Amniotic stem cell (primary cell): Measurements from ENCODE around the gene APOC1.

Experiments used
- DNase-seq: peaks from one replicate; lab custom pipeline; 2025; lab: John Stamatoyannopoulos, UW

The APOC1 gene

GRCh38 chr19:44955505-44956439 lies 41.4 kb downstream of the APOC1 start:
- DNase-seq: no peak

DNA sequence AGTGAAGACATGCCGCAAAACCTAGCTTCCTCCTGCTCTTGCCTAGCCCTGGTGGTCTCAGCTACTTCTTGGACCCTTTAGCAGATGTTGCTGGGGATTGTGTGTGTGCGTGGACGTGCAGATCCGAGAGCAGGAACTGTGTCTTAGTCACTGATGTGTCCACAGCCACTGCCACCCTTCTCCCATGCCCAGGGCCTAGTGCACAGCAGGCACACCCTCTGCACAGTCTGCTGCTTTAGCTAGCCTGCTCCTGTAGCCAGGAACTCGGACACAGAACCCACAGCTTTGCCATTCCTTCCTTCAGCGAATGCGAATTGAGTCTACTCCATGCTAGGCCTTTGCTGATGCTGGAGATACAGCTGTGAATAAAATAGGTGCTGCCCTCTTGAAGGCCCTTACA lies 43.1 kb downstream of the APOC1 start:
- DNase-seq: no peak

DNA sequence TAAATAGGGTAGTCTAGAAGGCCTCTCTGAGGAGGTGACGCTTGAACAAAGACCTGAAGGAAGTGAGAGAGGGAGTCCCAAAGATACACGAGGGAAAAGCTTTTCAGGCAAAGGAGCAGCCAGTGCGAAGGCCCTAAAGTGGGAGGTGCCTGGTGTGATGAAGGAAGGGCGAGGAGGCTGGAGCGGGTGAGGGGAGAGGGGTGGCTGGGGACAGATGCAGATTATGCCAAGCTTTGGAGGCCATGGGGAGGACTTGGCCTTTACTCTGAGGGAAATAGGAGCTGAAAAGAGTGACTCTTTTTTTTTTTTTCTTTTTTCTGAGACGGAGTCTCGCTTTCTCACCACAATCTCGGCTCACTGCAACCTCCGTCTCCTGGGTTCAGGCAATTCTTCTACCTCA lies 43.7 kb downstream of the APOC1 start:
- DNase-seq: no peak

- DNase-seq: no peak
Observed at GRCh38 chr19:44959691-44960090, 45.3 kb downstream of the APOC1 start.

DNA sequence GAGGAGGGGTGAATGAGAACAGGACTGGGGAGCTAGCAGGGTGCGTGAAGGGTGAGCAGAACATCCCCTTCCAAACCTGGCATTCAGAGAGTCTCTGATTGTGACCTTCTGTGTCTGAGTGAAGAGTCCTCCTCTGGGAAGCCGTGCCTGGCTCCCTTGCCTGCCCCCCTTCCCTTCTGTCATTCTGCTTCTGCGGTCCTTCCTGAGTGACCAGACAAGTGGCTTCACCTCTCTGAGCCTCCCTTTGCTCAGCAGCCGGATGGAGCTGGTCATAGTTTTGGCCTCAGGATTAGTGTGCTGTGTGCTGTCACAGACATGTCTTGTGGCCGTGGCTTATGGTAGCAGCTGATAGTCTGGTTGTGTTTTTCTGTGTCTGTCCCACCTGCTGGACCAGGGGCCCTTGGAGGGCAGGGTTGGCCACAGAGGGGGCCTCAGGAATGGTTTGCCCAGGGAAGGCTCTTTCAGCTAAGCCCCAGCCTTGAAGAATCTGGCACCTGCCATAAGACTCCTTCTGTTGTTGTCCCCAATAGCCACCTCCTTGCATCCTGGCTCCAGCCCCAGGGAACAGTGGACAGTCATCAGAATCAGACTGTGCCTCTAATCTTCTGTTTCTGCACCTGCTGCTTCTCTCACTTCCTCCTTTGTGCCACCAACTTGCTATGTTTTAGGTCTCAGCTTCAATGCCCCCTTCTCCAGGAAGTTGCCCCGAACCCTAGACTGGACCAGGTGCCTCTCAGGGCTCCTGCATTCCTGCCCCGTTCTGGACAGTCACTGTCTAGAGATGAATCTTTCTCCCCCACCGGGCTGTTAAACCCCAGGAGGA lies 46.7 kb downstream of the APOC1 start:
- no peak for DNase-seq

DNA sequence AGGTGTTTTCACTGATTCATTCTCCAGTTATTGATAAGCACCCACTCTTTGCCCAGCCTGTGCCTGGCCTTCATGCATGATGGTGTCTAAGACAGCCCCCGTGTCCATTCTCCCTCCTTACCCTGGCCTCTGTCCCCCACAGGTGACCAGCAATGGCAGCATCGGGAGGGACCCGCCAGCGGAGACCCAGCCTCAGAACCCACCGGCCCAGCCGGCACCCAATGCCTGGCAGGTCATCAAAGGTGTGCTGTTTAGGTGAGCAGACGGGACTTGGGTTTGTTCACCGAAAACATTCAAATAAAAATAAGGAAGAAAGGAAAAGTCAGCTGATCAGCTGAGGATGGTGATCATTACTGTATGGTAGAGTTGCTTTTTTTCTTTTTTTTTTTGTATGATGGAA lies 47.4 kb downstream of the APOC1 start:
- DNase-seq: no peak

DNA sequence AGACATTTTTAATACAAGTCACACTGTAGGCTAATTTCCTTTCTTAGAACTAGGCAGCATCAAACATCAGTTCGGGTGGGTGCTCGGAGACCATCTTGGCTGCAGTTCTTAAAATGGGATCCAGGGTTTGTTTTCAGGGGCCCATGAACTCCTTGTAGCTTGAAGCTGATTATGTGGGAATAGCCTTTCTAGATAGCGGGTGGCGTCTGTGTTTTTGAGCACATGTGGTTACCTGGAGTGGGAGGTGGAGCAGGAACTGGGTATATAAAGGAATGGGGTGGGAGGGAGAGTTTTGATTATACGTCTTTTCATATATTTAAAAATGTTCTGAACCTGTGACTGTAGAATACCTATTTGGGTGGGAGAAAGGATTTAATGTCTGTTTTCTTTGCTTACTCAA lies 53.7 kb downstream of the APOC1 start:
- DNase-seq: no peak

GRCh38 chr19:44968670-44969069 lies 54.3 kb downstream of the APOC1 start:
- DNase-seq: no peak
